Stimulated activated CD4-positive, alpha-beta T cell treated with anti-CD3 and anti-CD28 coated beads, Interleukin-2, amount 100 ng/mL, for 48 hours (primary cell): ENCODE results near the gene RPL19.
"Not testable (repeated sequence)": the region's sequence is repeated elsewhere in the genome, so short reads cannot be mapped to it uniquely, and the experiment has no call there.

ENCODE experiments used
- DNase-seq, 2 donors: peaks; one replicate each; pipeline ENCODE4 v3.0.0-alpha.2; 2020

RPL19 gene

GRCh38 chr17:39200070-39200879 is at the start of gene RPL19:
TSS of gene RPL19 (plus strand) at chr17:39200283. CDS start at chr17:39200345, 62 bp downstream.
- peak; percentile 73 to 78 for DNase-seq

GRCh38 chr17:39150795-39151149 is 49.3 kb upstream of the RPL19 start:
- no peak for DNase-seq

- no peak for DNase-seq
Measured at GRCh38 chr17:39151150-39151942, 48.7 kb upstream of the RPL19 start, which contains the start of gene PLXDC1. TSS of gene PLXDC1 (minus strand) at chr17:39151637. CDS start at chr17:39151437, 200 bp downstream.

GRCh38 chr17:39151943-39152818 is 47.9 kb upstream of the RPL19 start:
- peak in 1 of 2 donors; percentile 12 for DNase-seq

GRCh38 chr17:39153599-39154051 is 46.5 kb upstream of the RPL19 start:
- peak; percentile 98 to 99 for DNase-seq

- DNase-seq: no peak
Measured at GRCh38 chr17:39155654-39156053, 44.4 kb upstream of the RPL19 start.

- no peak for DNase-seq
Measured at GRCh38 chr17:39156491-39156890, 43.6 kb upstream of the RPL19 start.

- DNase-seq: no peak
Measured at GRCh38 chr17:39158623-39159022, 41.5 kb upstream of the RPL19 start.

GRCh38 chr17:39161962-39162361 is 38.1 kb upstream of the RPL19 start:
- no peak for DNase-seq

GRCh38 chr17:39164675-39165143 is 35.4 kb upstream of the RPL19 start:
- peak; percentile 68 for DNase-seq

- DNase-seq: no peak
Measured at GRCh38 chr17:39165178-39165840, 34.8 kb upstream of the RPL19 start.

GRCh38 chr17:39165841-39166349 is 34.2 kb upstream of the RPL19 start, which contains the start of gene ARL5C:
TSS of gene ARL5C (minus strand) at chr17:39166161. CDS start at chr17:39165760, 401 bp downstream.
- DNase-seq: no peak

- no peak for DNase-seq
Measured at GRCh38 chr17:39166437-39167335, 33.4 kb upstream of the RPL19 start.

GRCh38 chr17:39167476-39167875 is 32.6 kb upstream of the RPL19 start:
- DNase-seq: no peak

GRCh38 chr17:39168503-39168902 is 31.6 kb upstream of the RPL19 start:
- not testable (repeated sequence) for DNase-seq

GRCh38 chr17:39169101-39169500 is 31.0 kb upstream of the RPL19 start:
- DNase-seq: no peak

- DNase-seq: no peak
Measured at GRCh38 chr17:39169518-39169917, 30.6 kb upstream of the RPL19 start.

GRCh38 chr17:39170109-39170508 is 30.0 kb upstream of the RPL19 start:
- DNase-seq: no peak

- DNase-seq: no peak
Measured at GRCh38 chr17:39170558-39170957, 29.5 kb upstream of the RPL19 start.

- no peak for DNase-seq
Measured at GRCh38 chr17:39171933-39172332, 28.1 kb upstream of the RPL19 start.

- no peak for DNase-seq
Measured at GRCh38 chr17:39173080-39173479, 27.0 kb upstream of the RPL19 start.
